K562 (cell line): ENCODE data around the gene GFM1. TPM values are rescaled to one million over a fixed set of nuclear protein-coding genes. Genes with fewer than 3 reads are reported as not detected.

Experiments used
- CBFA2T3 ChIP-seq: fragments of 450-650 bp; IDR thresholded peaks from 2 replicates; pipeline ENCODE4 v1.6.1; 2017
- CBX3 ChIP-seq, 2 experiments: IDR thresholded peaks; 1 replicate in 1 of 2; 2 replicates in 1 of 2; pipeline ENCODE4 v1.6.1; 2012; ENCODE audit warnings: inconsistent platforms in 2 of 2, low read length in 2 of 2, borderline replicate concordance in 1 of 2, control low read depth in 1 of 2
- DEAF1 ChIP-seq: fragments of 450-650 bp; formaldehyde crosslinking; IDR thresholded peaks from 2 replicates; pipeline ENCODE4 v1.4.0; 2020; ENCODE audit warnings: mild to moderate bottlenecking, moderate library complexity
- E2F3 ChIP-seq: fragments of 250-450 bp; sonication (Bioruptor Pico); IDR thresholded peaks from 2 replicates; pipeline ENCODE4 v1.4.0; 2020; ENCODE audit warnings: mild to moderate bottlenecking
- GABPA ChIP-seq: fragments of 200-800 bp; sonication (Bioruptor generic); conservative IDR thresholded peaks from 2 replicates; pipeline ENCODE4 v1.6.1; 2016; ENCODE audit warnings: low read depth, missing genetic modification characterization, missing compliant biosample characterization
- HDAC3 ChIP-seq: fragments of 450-650 bp; IDR thresholded peaks from 2 replicates; pipeline ENCODE4 v1.6.1; 2018; ENCODE audit warnings: borderline replicate concordance, mild to moderate bottlenecking, moderate library complexity; ENCODE audit not compliant: partially characterized antibody
- HNRNPK ChIP-seq: fragments of 200-400 bp; formaldehyde crosslinking; IDR thresholded peaks from one replicate; pipeline ENCODE4 v1.6.1; 2018; ENCODE audit warnings: mild to moderate bottlenecking, low read depth, low read length; ENCODE audit not compliant: poor library complexity, severe bottlenecking
- KDM1A ChIP-seq, 2 experiments: fragments of 450-650 bp; IDR thresholded peaks; 2 replicates each; pipeline ENCODE4 v1.6.1; 2016; ENCODE audit warnings: mild to moderate bottlenecking in 2 of 2
- MEF2A ChIP-seq: IDR thresholded peaks from 2 replicates; pipeline ENCODE4 v1.6.1; 2011; ENCODE audit warnings: low read depth, mild to moderate bottlenecking, low read length, moderate library complexity; ENCODE audit not compliant: control insufficient read depth
- MTA1 ChIP-seq: fragments of 450-650 bp; IDR thresholded peaks from 2 replicates; pipeline ENCODE4 v1.6.1; 2017; ENCODE audit warnings: borderline replicate concordance
- NCOR1 ChIP-seq: fragments of 450-650 bp; IDR thresholded peaks from 2 replicates; pipeline ENCODE4 v1.6.1; 2016; ENCODE audit warnings: mild to moderate bottlenecking, moderate library complexity
- NR2C1 ChIP-seq, 2 experiments: fragments of 450-650 bp; IDR thresholded peaks; 2 replicates each; pipeline ENCODE4 v1.6.1; 2017; ENCODE audit warnings: mild to moderate bottlenecking in 2 of 2, antibody characterized with exemption in 1 of 2, inconsistent platforms in 1 of 2, missing compliant biosample characterization in 1 of 2, missing genetic modification characterization in 1 of 2
- NR2C2 ChIP-seq, 2 experiments: fragments of 200-800 bp in 1 of 2; sonication (Bioruptor generic) in 1 of 2; sonication (generic) in 1 of 2; formaldehyde crosslinking in 1 of 2; IDR thresholded peaks; 2 replicates each; pipeline versions ENCODE4 v1.6.1 to v1.8.0; 2016 to 2022; ENCODE audit warnings: mild to moderate bottlenecking in 1 of 2, missing compliant biosample characterization in 1 of 2, missing genetic modification characterization in 1 of 2, missing genetic modification reagents in 1 of 2
- PML ChIP-seq: IDR thresholded peaks from 2 replicates; pipeline ENCODE4 v1.6.1; 2012; ENCODE audit warnings: low read length, inconsistent platforms
- SNAPC5 ChIP-seq: fragments of 250-450 bp; sonication (Bioruptor Pico); IDR thresholded peaks from 2 replicates; pipeline ENCODE4 v1.8.0; 2021; ENCODE audit warnings: moderate library complexity, mild to moderate bottlenecking, inconsistent platforms
- SOX6 ChIP-seq: fragments of 450-650 bp; IDR thresholded peaks from 2 replicates; pipeline ENCODE4 v1.6.1; 2014; ENCODE audit warnings: mild to moderate bottlenecking
- TAL1 ChIP-seq: fragments of 450-650 bp; IDR thresholded peaks from 2 replicates; pipeline ENCODE4 v1.6.1; 2016; ENCODE audit warnings: mild to moderate bottlenecking
- TCF3 ChIP-seq: sonication (generic); formaldehyde crosslinking; IDR thresholded peaks from 2 replicates; pipeline ENCODE4 v1.4.0; 2020; ENCODE audit warnings: mild to moderate bottlenecking, missing genetic modification reagents
- TEAD4 ChIP-seq, 2 experiments: sonication (generic) in 1 of 2; formaldehyde crosslinking in 1 of 2; IDR thresholded peaks; 2 replicates each; pipeline versions ENCODE4 v1.6.1 to v1.8.0; 2012 to 2022; ENCODE audit warnings: borderline replicate concordance in 1 of 2, inconsistent platforms in 1 of 2, low read length in 1 of 2, mild to moderate bottlenecking in 1 of 2, missing genetic modification reagents in 1 of 2
- TRIM24 ChIP-seq, 2 experiments: fragments of 450-650 bp; IDR thresholded peaks; 2 replicates each; pipeline ENCODE4 v1.6.1; 2016
- VEZF1 ChIP-seq: fragments of 200-800 bp; sonication (Bioruptor generic); IDR thresholded peaks from 2 replicates; pipeline ENCODE4 v1.6.1; 2017; ENCODE audit warnings: missing genetic modification characterization, missing compliant biosample characterization
- ZNF431 ChIP-seq: sonication (generic); formaldehyde crosslinking; IDR thresholded peaks from 2 replicates; pipeline ENCODE4 v1.8.0; 2022; ENCODE audit warnings: mild to moderate bottlenecking, missing genetic modification reagents
- ZSCAN29 ChIP-seq: fragments of 450-650 bp; IDR thresholded peaks from 2 replicates; pipeline ENCODE4 v1.6.1; 2017
- polyA plus RNA-seq, 8 experiments: library from polyadenylated mRNA; depleted of rRNA in 4 of 8; stranded (reverse) in 5 of 8; unstranded in 3 of 8; fragments of >200 nt; fragmentation: Nextera tagmentation in 2 of 8; fragmentation: Illumina TruSeq in 1 of 8; extraction: Ambion mirVana in 2 of 8; extraction: Trizol in 1 of 8; gene quantifications; 2 replicates each; pipeline versions ENCODE4 v1.2.1 to v1.2.3, GENCODE V29; 2011 to 2014; ENCODE audit warnings: inconsistent platforms in 1 of 8, missing spikeins in 1 of 8
- total RNA-seq, 7 experiments: library from RNA; depleted of rRNA in 6 of 7; stranded (reverse); fragments of >200 nt in 6 of 7; fragmentation: Illumina TruSeq in 2 of 7; extraction: Trizol in 2 of 7; gene quantifications; 2 replicates each; pipeline versions ENCODE4 v1.2.1 to v1.2.3, GENCODE V29; 2011 to 2021; ENCODE audit warnings: low replicate concordance in 1 of 7

The GFM1 gene
- total and polyA plus RNA-seq, 9 of the 15 experiments (the other 6 are each of a cell fraction or from before 2014, with no cell fraction given) = 38.9 to 86.7 (median 64.8) TPM

- TF ChIP-seq VEZF1 (no peak), NCOR1 (peak; percentile 50), SOX6 (peak; percentile 52; the same call in 1 of the 2 replicates), CBFA2T3 (peak; percentile 83), GABPA (tag) (peak; percentile 55), KDM1A (IDR thresholded peaks at IDR 0.05) (peak in 1 of 2 experiments; percentile 52; a peak in 2 of 4 replicates), ZNF431 (CRISPR knock-in tag) (peak; percentile 69; the same call in 1 of the 2 replicates), HNRNPK (no peak), DEAF1 (CRISPR knock-in tag) (no peak), SNAPC5 (CRISPR knock-in tag) (no peak), NR2C2 (CRISPR knock-in tag; IDR thresholded peaks at IDR 0.05) (no peak), NR2C2 (tag; IDR thresholded peaks at IDR 0.05) (peak; percentile 42; the same call in 1 of the 2 replicates), ZSCAN29 (no peak), PML (peak; percentile 72; the same call in 1 of the 2 replicates), MTA1 (no peak; the same call in 1 of the 2 replicates), CBX3 (IDR thresholded peaks at IDR 0.05; ENCODE audit: borderline replicate concordance in 1 of 2, low read length in 2 of 2) (peak in 1 of 2 experiments; percentile 48; a peak in 1 of 3 replicates), E2F3 (CRISPR knock-in tag) (no peak), HDAC3 (peak; percentile 49), TAL1 (peak; percentile 77), TEAD4 (IDR thresholded peaks at IDR 0.05; ENCODE audit: low read length) (peak; percentile 80), TEAD4 (CRISPR knock-in tag; IDR thresholded peaks at IDR 0.05; ENCODE audit: borderline replicate concordance) (no peak), MEF2A (no peak), TRIM24 (IDR thresholded peaks at IDR 0.05) (peak; percentile 66 to 73), TCF3 (CRISPR knock-in tag) (peak; percentile 71), NR2C1 (IDR thresholded peaks at IDR 0.05) (peak; percentile 43; the same call in 1 of the 2 replicates), NR2C1 (tag; IDR thresholded peaks at IDR 0.05) (no peak)
Observed at GRCh38 chr3:158642005-158642404, 2.3 kb upstream of the GFM1 start (continued).
